HepG2 (cell line): ENCODE results near the gene TNP2. TPM values are rescaled to one million over a fixed set of nuclear protein-coding genes. Genes with fewer than 3 reads are reported as not detected.

Experiments used
- CSRNP1 ChIP-seq: sonication (generic); formaldehyde crosslinking; IDR thresholded peaks from 2 replicates; pipeline ENCODE4 v1.8.1; 2023; ENCODE audit warnings: mild to moderate bottlenecking, missing genetic modification reagents
- DR1 ChIP-seq: sonication (generic); formaldehyde crosslinking; IDR thresholded peaks from 2 replicates; pipeline ENCODE4 v1.8.0; 2021; ENCODE audit warnings: mild to moderate bottlenecking, missing genetic modification reagents, inconsistent platforms
- E2F2 ChIP-seq: sonication (generic); formaldehyde crosslinking; IDR thresholded peaks from 2 replicates; pipeline ENCODE4 v1.4.0; 2020; ENCODE audit warnings: missing genetic modification reagents, borderline replicate concordance
- FLYWCH1 ChIP-seq: sonication (generic); formaldehyde crosslinking; IDR thresholded peaks from 2 replicates; pipeline ENCODE4 v1.8.1; 2023; ENCODE audit warnings: mild to moderate bottlenecking, missing genetic modification reagents
- GRHL1 ChIP-seq: sonication (generic); formaldehyde crosslinking; conservative IDR thresholded peaks from 2 replicates; pipeline ENCODE4 v1.8.0; 2022; ENCODE audit warnings: missing genetic modification reagents
- KDM6A ChIP-seq: IDR thresholded peaks from 2 replicates; pipeline ENCODE4 v1.6.1; 2016; ENCODE audit warnings: low read depth
- MAFF ChIP-seq: IDR thresholded peaks from 2 replicates; pipeline ENCODE4 v1.6.1; 2011; ENCODE audit warnings: low read depth, low read length, improper control_type of control experiment
- NFYC ChIP-seq: IDR thresholded peaks from 2 replicates; pipeline ENCODE4 v1.6.1; 2016; ENCODE audit warnings: missing genetic modification reagents, missing compliant biosample characterization
- NPAS2 ChIP-seq: sonication (generic); formaldehyde crosslinking; IDR thresholded peaks from 2 replicates; pipeline ENCODE4 v1.8.0; 2022; ENCODE audit warnings: mild to moderate bottlenecking, missing genetic modification reagents, borderline replicate concordance
- SAFB2 ChIP-seq: sonication (generic); formaldehyde crosslinking; IDR thresholded peaks from 2 replicates; pipeline ENCODE4 v1.5.1; 2020; ENCODE audit warnings: missing genetic modification reagents, low read depth, mild to moderate bottlenecking, borderline replicate concordance
- SMAD1 ChIP-seq: sonication (generic); formaldehyde crosslinking; IDR thresholded peaks from 2 replicates; pipeline ENCODE4 v1.4.0; 2020; ENCODE audit warnings: missing genetic modification reagents, low read depth, mild to moderate bottlenecking, borderline replicate concordance
- SMYD3 ChIP-seq: sonication (generic); formaldehyde crosslinking; IDR thresholded peaks from 2 replicates; pipeline ENCODE4 v1.8.1; 2023; ENCODE audit warnings: mild to moderate bottlenecking, missing genetic modification reagents
- ZFP62 ChIP-seq: sonication (generic); formaldehyde crosslinking; IDR thresholded peaks from 2 replicates; pipeline ENCODE4 v1.4.0; 2020; ENCODE audit warnings: missing genetic modification reagents
- ZNF101 ChIP-seq: sonication (generic); formaldehyde crosslinking; IDR thresholded peaks from 2 replicates; pipeline ENCODE4 v1.4.0; 2020; ENCODE audit warnings: mild to moderate bottlenecking, low read depth, missing genetic modification reagents, borderline replicate concordance
- ZNF432 ChIP-seq: sonication (generic); formaldehyde crosslinking; IDR thresholded peaks from 2 replicates; pipeline ENCODE4 v1.5.0; 2020; ENCODE audit warnings: missing genetic modification reagents, mild to moderate bottlenecking, borderline replicate concordance
- ZNF501 ChIP-seq: sonication (generic); formaldehyde crosslinking; IDR thresholded peaks from 2 replicates; pipeline ENCODE4 v1.5.1; 2020; ENCODE audit warnings: mild to moderate bottlenecking, moderate library complexity, missing genetic modification reagents
- ZNF605 ChIP-seq: sonication (generic); formaldehyde crosslinking; IDR thresholded peaks from 2 replicates; pipeline ENCODE4 v1.8.0; 2022; ENCODE audit warnings: mild to moderate bottlenecking, missing genetic modification reagents
- ZNF639 ChIP-seq: conservative IDR thresholded peaks from 2 replicates; pipeline ENCODE4 v1.6.1; 2018; ENCODE audit warnings: missing genetic modification reagents
- ZSCAN20 ChIP-seq: sonication (generic); formaldehyde crosslinking; IDR thresholded peaks from 2 replicates; pipeline ENCODE4 v1.4.0; 2020; ENCODE audit warnings: missing genetic modification reagents, mild to moderate bottlenecking, borderline replicate concordance
- polyA plus RNA-seq, 8 experiments: library from polyadenylated mRNA; depleted of rRNA in 3 of 8; stranded (reverse) in 7 of 8; unstranded in 1 of 8; fragments of >200 nt; fragmentation: Illumina TruSeq in 4 of 8; extraction: Trizol in 4 of 8; gene quantifications; 2 replicates each; pipeline versions ENCODE4 v1.2.1 to v1.2.3, GENCODE V29; 2011 to 2016; ENCODE audit warnings: low read depth in 4 of 8, missing spikeins in 1 of 8, mixed read lengths in 1 of 8; ENCODE audit not compliant: insufficient read depth in 1 of 8
- total RNA-seq, 5 experiments: library from RNA; depleted of rRNA; stranded (reverse); fragments of >200 nt; fragmentation: Illumina TruSeq; extraction: Trizol; gene quantifications; 2 replicates each; pipeline ENCODE4 v1.2.3, GENCODE V29; 2016; ENCODE audit warnings: low read depth in 1 of 5

The TNP2 gene
- total and polyA plus RNA-seq, 2 of the 13 experiments (the other 11 are each of a cell fraction or from before 2014, with no cell fraction given) = not detected

GRCh38 chr16:11309895-11310633, 40.9 kb upstream of the TNP2 start (continued):
- TF ChIP-seq MAFF = 0 out of 2 replicates have a peak, but pooled peaks have one; percentile 3
- TF ChIP-seq E2F2 (CRISPR knock-in tag) = no peak
- no peak for TF ChIP-seq NPAS2 (CRISPR knock-in tag)
- no peak for TF ChIP-seq ZSCAN20
- no peak for TF ChIP-seq ZNF432
- no peak for TF ChIP-seq FLYWCH1 (CRISPR knock-in tag)
- no peak for TF ChIP-seq ZFP62 (CRISPR knock-in tag)
- no peak for TF ChIP-seq SMYD3
- TF ChIP-seq SMAD1 (CRISPR knock-in tag) = no peak; the same call in 1 of the 2 replicates
- TF ChIP-seq NFYC = no peak; the same call in 1 of the 2 replicates
- peak; percentile 83; the same call in 1 of the 2 replicates for TF ChIP-seq ZNF605 (CRISPR knock-in tag)
- 0 out of 2 replicates have a peak, but pooled peaks have one; percentile 74 for TF ChIP-seq SAFB2
- no peak for TF ChIP-seq GRHL1 (CRISPR knock-in tag)
- no peak for TF ChIP-seq ZNF639
- no peak for TF ChIP-seq CSRNP1 (CRISPR knock-in tag)
- no peak for TF ChIP-seq ZNF101 (CRISPR knock-in tag)
- TF ChIP-seq DR1 (CRISPR knock-in tag) = no peak
- peak; percentile 76 for TF ChIP-seq ZNF501
- peak; percentile 69 for TF ChIP-seq KDM6A (CRISPR knock-in tag)
